PC-9 (cell line): ENCODE results near the gene TMEFF2.

ENCODE experiments used
- CTCF ChIP-seq: fragments of 200-600 bp; sonication (generic); conservative IDR thresholded peaks from 2 replicates; pipeline ENCODE4 v1.6.1; 2017; ENCODE audit warnings: mixed run types, antibody characterized with exemption, mild to moderate bottlenecking, moderate library complexity
- EZH2 ChIP-seq: fragments of 200-600 bp; sonication (generic); IDR thresholded peaks from 2 replicates; pipeline ENCODE4 v1.8.0; 2017; ENCODE audit warnings: antibody characterized with exemption, low read depth

DNA sequence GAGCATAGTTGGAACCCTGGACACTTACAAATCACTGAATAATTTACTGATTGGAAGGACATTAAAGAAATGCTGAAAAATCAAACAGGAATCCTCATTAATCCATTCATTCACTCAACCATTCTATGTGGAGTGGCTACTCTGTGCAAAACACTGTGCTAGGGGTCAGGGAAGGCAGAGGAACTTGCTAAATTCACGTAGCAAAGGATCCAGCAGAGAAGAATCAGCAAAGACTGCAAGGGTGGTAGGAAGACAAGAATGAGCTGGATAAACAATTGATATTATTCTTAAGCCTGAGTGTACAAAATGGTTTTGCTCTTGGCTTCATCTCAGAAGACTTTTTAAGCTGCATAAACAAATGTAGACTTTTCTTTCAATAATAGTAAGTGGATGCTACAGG, 183.5 kb downstream of the TMEFF2 start:
- TF ChIP-seq CTCF (no peak), EZH2 (no peak)
